GM12874 (cell line): ENCODE results near the gene MYCL.

Experiments
- TF ChIP-seq, protein P1 (sequence below): IDR thresholded peaks from 2 replicates; pipeline ENCODE4 v1.5.1; 2011; ENCODE audit warnings: low read depth, mild to moderate bottlenecking, control low read depth, low read length, moderate library complexity; ENCODE audit not compliant: insufficient read depth

Gene MYCL

DNA sequence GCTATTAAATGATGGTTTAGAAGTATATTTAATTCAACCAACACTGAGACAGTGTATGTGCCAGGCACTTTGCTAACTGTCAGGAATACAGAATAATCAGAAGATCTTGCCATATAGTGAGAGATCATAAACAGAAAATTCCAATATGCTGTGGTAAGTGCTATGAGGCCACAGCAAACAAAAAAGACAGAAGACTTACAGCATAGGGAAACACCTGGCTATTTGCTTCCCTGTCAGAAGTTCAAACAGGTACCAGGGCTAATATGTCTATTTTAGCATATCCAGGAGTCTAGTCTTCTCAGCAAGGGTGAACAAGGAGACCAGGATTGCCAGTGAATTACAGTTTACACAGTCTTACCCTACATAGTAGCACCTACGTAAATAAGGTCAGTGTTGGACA, 48.8 kb downstream of the MYCL start:
- TF ChIP-seq, protein P1, sequence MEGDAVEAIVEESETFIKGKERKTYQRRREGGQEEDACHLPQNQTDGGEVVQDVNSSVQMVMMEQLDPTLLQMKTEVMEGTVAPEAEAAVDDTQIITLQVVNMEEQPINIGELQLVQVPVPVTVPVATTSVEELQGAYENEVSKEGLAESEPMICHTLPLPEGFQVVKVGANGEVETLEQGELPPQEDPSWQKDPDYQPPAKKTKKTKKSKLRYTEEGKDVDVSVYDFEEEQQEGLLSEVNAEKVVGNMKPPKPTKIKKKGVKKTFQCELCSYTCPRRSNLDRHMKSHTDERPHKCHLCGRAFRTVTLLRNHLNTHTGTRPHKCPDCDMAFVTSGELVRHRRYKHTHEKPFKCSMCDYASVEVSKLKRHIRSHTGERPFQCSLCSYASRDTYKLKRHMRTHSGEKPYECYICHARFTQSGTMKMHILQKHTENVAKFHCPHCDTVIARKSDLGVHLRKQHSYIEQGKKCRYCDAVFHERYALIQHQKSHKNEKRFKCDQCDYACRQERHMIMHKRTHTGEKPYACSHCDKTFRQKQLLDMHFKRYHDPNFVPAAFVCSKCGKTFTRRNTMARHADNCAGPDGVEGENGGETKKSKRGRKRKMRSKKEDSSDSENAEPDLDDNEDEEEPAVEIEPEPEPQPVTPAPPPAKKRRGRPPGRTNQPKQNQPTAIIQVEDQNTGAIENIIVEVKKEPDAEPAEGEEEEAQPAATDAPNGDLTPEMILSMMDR: no peak

DNA sequence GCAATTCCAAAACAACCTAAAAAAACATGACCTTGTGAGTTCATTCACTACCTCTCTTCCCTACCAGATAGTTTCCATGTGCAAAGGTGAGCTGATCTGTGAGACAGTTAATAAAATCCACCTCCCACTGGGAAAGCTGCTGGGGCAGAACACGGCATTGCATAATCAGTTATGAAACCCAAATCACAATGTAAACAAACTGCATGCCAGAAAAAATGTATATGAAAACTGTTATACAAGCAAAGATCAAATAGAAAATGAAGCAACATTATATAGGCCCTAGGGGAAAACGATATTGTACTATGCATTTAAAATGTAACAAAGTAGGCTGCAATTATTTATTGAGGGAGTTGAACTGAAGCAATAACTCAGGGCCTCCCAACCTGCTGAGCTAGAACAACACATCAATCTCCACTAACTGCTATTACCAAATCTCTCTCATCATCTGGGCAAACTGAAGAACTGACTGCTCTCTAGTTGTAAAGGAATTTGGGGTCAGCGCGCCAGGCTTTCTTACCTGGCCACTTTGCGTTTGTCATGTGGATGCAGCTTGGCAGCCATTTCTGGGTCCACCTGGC, 49.4 kb downstream of the MYCL start:
- TF ChIP-seq, protein P1: no peak

DNA sequence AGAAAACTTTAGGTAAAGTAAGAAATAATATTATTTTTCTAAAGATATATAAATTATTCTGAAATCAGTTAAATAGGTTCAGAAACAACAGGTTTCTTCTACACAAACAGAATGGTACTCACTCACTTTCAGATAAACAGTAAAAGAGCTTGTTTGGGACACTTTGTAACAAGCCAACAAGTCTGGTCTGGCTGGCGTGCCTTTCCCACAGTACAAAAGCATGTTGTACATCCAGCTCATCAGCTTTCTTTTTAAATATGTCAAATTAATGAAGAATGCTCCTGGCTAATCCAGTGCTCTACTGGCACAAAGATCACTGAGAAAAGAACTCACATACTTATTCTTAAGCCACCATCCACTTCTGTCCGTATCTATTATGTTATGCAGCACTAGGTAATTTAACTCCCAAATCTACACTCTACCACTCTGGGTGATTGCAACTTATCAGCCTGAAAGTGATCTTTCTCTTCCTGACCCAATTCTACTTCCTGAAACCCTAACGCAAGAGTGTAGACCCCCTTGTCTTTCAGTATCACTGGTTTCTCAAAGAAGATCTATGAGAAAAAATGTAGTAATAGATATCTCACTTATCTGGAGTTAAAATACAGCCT, 51.0 kb downstream of the MYCL start:
- TF ChIP-seq, protein P1: no peak

DNA sequence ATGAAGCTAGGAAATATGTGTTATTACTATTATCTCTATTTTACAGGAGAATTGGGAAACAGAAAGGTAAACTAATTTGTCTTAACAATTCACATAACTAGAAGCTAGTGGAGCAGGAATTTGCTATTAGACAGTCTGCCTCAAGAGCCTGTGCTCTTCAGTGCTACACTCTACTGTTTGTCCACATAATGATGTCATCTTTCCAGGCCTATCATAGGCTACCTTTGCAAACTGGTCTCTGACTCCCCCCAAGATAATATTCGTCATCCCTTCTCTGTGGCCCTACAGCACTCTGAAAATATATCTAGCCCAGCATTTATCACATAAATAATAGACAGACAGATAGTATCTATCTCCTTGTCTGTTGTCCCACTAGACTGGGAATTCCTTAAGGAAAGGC, 52.5 kb downstream of the MYCL start:
- TF ChIP-seq, protein P1: no peak

DNA sequence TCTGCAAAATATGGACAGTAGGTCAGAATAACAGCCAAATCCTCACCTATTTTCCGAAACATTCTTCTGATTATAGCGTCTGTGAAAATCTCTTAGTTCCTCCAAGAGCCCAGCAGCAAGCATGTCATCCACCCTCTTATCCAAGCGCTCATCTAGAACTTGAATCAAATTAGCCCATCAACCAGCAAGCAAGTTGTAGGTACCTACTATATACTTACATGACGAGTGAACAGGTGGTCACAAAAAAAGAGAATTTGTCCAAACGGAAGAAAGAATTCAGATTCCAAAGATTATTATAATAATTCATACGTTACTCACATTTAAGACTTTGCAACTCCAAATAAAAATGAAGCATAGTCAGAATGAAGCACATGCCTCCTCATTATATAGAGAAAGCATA, 53.8 kb downstream of the MYCL start:
- TF ChIP-seq, protein P1: no peak

DNA sequence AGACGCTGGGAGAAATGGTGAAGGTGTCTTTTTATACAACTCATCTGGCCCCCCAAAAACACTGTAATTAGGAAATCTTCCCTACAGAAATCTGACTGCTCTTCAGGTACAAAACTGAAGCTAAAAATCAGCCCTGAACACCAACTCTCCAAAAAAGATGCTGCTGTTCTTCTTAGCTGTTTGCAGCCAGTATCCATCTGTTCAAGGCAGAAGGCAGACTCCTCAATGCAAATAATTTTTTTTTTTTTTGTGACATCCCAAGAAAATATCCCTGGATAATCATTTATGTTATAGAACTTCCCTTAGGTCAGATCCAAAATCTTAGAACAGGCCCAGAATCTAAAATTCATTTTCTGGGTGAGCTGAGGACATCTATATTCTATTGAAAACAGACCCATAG, 54.9 kb downstream of the MYCL start:
- TF ChIP-seq, protein P1: no peak

DNA sequence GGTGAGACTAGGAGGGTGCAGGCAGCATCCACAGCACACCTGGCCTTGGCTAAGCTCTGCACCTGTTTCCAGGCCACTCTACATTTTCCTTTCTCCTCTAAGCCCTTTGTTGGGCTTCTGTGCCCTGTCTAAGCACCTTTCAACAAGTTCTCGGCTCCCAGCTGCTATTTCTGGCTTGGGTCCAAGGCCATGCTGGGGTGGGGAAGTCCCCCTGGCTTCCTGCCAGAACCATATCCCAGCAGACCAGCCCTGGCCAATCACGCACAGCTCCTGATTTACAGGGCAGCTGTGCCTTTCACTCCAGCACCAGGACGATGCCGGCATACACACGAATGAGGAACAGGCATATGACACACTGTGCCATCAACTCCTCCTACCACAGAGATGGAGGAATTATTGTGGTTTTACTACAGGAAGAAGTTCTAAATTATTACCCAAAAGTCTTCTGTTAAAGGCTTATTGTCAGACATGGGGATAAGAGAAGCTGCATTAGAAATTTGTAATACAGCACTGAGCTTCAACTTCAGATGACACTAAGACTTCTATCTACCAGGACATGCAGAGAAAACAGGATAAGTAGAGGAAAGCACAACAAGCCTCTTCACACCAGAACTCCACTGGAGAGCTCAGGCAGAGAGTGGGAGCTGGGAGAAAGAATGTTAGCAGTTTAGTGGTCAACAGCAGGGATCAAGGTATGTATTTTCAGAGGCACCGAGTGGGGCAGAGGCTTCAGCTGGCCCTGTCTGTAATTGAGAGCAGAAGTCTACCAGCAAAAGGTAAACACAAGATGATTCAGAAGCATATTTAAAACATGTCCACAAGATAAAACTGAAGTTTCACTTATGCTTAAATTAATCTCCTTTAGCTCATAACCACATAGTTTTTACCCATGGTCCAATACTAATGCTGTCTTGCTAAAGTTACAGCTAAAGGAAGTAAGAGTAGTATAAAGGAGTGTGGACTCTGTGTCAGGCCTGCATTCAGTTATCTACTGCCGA, 55.8 kb downstream of the MYCL start:
- TF ChIP-seq, protein P1: no peak
